SK-N-SH (cell line): ENCODE measurements around the gene TBC1D9B.

Experiments used
- CTCF ChIP-seq: fragments of 200-600 bp; sonication (generic); IDR thresholded peaks from 2 replicates; pipeline ENCODE4 v1.6.1; 2017; ENCODE audit warnings: antibody characterized with exemption, mild to moderate bottlenecking, moderate library complexity
- EP300 ChIP-seq, 2 experiments: IDR thresholded peaks; 2 replicates each; pipeline versions ENCODE4 v1.4.0 to v1.6.1; 2012; ENCODE audit warnings: borderline replicate concordance in 1 of 2, low read depth in 1 of 2, low read length in 1 of 2
- JUND ChIP-seq: IDR thresholded peaks from 2 replicates; pipeline ENCODE4 v1.4.0; 2012
- MAX ChIP-seq: IDR thresholded peaks from 2 replicates; pipeline ENCODE4 v1.4.0; 2012; ENCODE audit warnings: low read depth
- NFIC ChIP-seq: IDR thresholded peaks from 2 replicates; pipeline ENCODE4 v1.4.0; 2012; ENCODE audit warnings: borderline replicate concordance
- POLR2AphosphoS5 ChIP-seq: IDR thresholded peaks from 2 replicates; pipeline ENCODE4 v1.6.1; 2012; ENCODE audit warnings: low read depth, low read length
- RAD21 ChIP-seq: IDR thresholded peaks from 2 replicates; pipeline ENCODE4 v1.6.1; 2012; ENCODE audit warnings: mild to moderate bottlenecking, low read length
- RXRA ChIP-seq: IDR thresholded peaks from 2 replicates; pipeline ENCODE4 v1.4.0; 2012; ENCODE audit warnings: low read depth, mild to moderate bottlenecking, borderline replicate concordance
- SMC3 ChIP-seq: IDR thresholded peaks from 2 replicates; pipeline ENCODE4 v1.6.1; 2012; ENCODE audit warnings: low read depth, low read length, improper control_type of control experiment
- YY1 ChIP-seq: IDR thresholded peaks from 2 replicates; pipeline ENCODE4 v1.4.0; 2012; ENCODE audit warnings: low read depth, mild to moderate bottlenecking
- ZBTB33 ChIP-seq: IDR thresholded peaks from 2 replicates; pipeline ENCODE4 v1.4.0; 2012; ENCODE audit warnings: low read depth, borderline replicate concordance

DNA sequence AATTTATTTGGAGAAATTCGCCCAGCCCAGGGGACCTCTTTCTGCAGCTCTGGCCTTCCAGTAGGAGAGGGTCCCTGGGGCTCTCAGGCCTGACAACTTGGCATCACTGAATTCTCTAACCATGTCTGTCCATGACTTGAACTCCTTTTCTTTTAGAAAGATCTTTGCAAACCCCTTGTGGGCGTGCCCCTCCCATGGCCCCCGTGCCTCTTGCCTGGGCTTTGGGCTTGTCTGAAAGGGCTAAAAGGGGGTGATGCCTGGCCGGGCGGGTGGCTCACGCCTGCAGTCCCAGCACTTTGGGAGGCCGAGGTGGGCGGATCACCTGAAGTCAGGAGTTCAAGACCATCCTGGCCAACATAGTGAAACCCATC lies 90.2 kb downstream of the TBC1D9B start:
- TF ChIP-seq CTCF (no peak), RAD21 (no peak), RXRA (no peak), MAX (no peak), SMC3 (no peak), ZBTB33 (no peak), YY1 (no peak), EP300 (IDR thresholded peaks at IDR 0.05; ENCODE audit: borderline replicate concordance in 1 of 2, low read depth in 1 of 2, low read length in 1 of 2) (no peak), NFIC (no peak), JUND (no peak), POLR2AphosphoS5 (no peak)
